SH-SY5Y (cell line): Measurements from ENCODE around the gene MMP7.

Experiments used
- GATA2 ChIP-seq: IDR thresholded peaks from 2 replicates; pipeline ENCODE4 v1.6.1; 2011; ENCODE audit warnings: mild to moderate bottlenecking, low read depth, low read length
- GATA3 ChIP-seq: IDR thresholded peaks from 2 replicates; pipeline ENCODE4 v1.6.1; 2011; ENCODE audit warnings: low read depth, mild to moderate bottlenecking, low read length, moderate library complexity

The MMP7 gene

GRCh38 chr11:102494216-102494615 lies 36.3 kb downstream of the MMP7 start:
- TF ChIP-seq GATA2 (no peak), GATA3 (no peak)

DNA sequence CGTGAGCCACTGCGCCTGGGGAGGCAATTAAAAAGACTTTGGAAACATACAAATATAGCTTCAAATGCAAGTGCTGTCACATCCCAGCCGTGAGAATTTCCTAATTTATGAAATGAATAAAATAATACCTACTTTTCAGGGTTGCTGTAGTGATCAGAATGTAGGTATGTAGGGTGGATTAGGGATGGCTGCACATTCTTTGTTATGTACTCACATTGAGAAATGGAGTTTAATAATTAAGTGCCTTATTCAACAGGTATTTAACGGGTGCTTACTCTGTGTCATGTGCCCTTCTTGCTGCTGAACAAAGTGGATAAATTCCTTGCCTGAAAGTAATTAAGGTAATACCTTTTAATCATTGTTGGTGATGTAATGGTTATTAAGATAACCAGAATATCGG lies 37.0 kb downstream of the MMP7 start:
- no peak for TF ChIP-seq GATA2
- TF ChIP-seq GATA3: no peak

DNA sequence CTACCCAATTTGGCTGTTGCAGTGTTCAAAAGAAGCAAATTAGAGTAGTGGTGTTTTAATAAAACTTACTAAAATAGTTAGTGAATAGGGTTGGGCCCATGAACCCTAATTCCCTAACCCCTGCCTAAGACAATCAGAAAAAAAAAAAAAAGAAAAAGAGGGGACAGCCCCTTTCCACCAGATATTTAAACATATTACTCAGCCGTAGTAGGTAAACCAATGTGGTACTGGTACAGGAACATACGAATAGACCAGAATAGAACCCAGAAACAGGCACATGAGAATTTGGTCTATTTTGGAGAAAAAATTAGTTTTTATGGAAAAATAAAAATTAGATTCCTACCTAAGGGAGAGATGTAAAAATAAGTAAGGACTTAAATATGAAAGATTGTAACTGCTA lies 38.6 kb downstream of the MMP7 start:
- TF ChIP-seq GATA2 (no peak), GATA3 (no peak)

- TF ChIP-seq GATA3: no peak
- no peak for TF ChIP-seq GATA2
These were observed 41.1 kb downstream of the MMP7 start for GRCh38 chr11:102489186-102490145.

GRCh38 chr11:102488208-102488607 lies 42.3 kb downstream of the MMP7 start:
- no peak for TF ChIP-seq GATA2
- no peak for TF ChIP-seq GATA3

- TF ChIP-seq GATA3: no peak
- TF ChIP-seq GATA2: no peak
These were observed 43.3 kb downstream of the MMP7 start for GRCh38 chr11:102487214-102487613.

DNA sequence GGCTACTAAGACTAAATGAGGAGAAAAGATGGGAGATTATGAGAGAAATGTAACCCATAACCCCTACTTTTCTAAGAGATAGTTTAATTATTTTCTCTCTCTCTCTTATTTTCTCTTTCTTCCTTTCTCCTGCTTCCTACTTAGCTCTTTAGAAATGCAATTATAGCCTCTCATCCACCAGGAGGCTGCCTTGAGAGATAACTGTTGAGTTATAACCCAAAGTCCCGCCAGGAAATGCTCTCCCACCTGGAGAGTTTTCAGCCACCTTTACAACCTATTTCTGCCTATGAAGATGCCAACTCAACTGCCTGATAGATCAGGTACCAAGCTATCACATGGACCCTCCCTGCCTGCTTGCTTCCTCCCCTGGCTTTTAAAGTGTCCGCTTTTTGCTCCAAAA lies 44.0 kb downstream of the MMP7 start:
- TF ChIP-seq GATA2: no peak
- no peak for TF ChIP-seq GATA3

DNA sequence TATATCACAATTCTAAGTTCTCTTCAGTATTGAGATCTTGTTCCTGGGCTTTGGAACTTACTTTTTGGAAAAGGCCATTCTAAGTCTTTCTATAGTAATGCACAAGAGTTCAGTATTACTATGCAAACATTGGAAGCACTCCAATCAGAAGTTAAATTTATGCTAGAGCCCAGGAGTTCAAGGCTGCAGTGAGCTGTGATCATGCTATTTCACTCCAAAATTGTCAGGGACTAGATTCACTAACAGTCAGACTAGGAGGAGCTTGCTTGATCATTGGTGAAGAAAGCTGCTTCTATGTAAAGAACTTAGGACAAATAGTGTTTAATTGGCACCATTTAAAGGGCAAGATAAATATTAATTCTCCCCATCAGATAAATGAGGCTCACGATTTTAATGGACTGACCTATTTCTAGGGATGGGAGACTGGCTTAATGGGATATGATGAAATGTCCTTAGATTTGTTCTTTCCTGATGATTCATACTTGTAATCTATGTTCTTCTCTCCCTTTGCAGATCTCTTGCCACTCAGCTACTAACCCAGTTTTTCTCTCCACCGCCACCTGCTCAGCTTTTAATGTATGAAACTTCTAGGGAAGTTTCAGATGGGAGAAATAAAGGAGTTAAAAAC lies 45.3 kb downstream of the MMP7 start:
- TF ChIP-seq GATA2: no peak
- no peak for TF ChIP-seq GATA3

DNA sequence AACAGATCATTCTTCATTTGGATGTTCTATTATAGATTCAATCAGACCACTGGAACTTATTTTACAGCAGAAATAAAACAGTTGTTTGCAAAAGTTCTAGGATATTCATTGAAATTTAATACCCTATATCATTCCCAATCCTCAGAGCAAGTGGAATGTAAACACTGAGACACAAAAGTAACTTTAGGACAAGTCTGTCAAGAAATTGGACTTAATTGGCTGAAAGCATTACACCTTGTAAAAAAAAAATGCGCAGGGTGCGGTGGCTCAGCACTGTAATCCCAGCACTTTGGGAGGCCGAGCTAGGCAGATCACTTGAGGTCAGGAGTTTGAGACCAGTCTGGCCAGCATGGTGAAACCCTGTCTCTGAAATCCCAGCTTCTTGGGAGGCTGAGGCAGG lies 48.1 kb downstream of the MMP7 start:
- no peak for TF ChIP-seq GATA2
- no peak for TF ChIP-seq GATA3

- TF ChIP-seq GATA2: no peak
- TF ChIP-seq GATA3: no peak
These were observed 50.8 kb downstream of the MMP7 start for GRCh38 chr11:102479733-102480132.

DNA sequence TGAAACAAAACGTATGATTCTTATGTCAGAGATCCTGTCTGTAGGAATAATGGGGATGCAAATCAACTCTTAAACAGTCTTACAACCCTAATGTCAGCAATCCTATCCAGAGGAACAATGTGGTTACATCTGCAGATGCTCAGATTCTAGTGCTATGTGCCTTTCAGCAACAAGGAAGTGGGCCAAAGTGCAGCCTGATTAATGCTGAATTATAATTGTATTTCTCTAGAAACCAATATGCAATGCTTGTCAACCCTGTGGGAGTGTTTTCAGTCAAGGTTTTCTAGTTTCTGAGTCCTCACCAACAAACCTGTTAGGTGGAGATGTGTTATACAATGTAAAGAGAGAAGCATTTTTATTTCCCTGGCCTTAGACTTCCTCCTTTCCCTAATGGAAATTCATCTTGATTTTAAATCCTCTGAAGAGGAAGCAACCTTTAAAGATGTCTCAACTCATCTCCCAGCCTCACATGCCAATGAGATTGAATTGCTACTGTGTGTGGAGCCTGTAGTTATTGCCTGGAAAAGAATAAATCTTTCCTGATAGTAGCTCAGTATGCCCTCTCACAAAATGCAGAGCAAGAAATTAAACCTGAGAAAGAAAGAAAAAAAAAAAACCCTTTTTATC lies 51.8 kb downstream of the MMP7 start:
- TF ChIP-seq GATA3: no peak
- no peak for TF ChIP-seq GATA2

DNA sequence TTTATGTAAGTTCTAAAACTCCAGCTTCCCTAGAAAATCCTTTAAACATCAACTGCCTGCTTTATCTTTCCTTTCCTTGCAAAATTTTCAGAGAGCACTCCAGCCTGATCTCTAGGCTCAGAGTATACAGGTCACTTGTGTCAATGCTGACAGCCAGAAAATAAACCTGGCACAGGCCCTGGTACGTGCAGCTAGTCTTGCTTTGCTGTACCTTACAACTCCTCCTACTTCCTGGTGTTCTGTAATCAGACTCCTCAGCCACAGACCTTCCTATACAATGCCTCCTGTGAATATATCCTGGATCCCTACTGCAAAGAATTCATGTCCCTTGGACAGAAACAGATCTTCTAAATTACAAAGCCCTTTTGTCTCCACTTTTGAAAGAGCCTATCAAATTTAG lies 53.7 kb downstream of the MMP7 start:
- TF ChIP-seq GATA3 (no peak), GATA2 (no peak)

DNA sequence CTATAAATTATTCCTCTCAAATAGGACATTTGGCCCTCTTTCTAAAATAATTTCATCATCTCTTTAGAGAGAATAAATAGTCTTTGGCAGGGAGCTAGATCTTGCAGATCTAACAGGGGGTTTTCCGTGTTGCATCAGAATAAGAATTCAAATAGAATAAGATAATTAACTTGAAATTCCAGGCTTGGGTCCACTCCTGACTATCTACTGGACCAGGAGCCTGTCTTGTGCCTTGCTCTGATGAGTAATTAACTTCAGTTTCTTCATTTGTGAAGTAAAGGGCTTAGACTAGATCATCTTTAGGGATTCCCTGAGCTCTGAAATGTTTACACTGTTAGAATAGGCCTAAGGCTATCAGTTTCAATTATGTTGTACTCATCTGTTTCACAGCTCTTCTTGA lies 54.5 kb downstream of the MMP7 start:
- TF ChIP-seq GATA3: no peak
- TF ChIP-seq GATA2: no peak

DNA sequence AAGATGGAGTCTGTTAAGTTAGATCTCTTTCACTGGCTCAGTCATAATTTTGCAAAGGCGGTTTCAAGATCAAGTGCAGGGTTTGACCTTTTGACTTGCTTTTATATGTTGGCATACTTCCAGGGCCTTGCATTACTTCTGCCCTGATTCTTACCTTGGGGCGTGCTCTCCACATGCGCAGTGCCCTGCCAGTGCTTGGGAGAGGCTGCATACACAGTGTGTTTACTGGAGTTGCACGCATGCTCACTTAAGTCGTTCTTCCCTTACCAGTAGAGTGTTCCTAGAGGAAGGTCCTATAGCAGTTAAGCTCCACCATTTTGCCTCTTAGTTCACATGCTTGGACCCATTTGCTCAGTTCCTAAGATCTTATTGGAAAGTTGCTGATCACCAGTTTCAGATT lies 57.0 kb downstream of the MMP7 start:
- no peak for TF ChIP-seq GATA2
- no peak for TF ChIP-seq GATA3
